ENCODE measurements around the gene OOSP1.
A peak's percentile ranks its signal among the peaks of the same experiment; 100 is the strongest.

Gene OOSP1

GRCh38 chr11:59999691-60000090 is 61.5 kb downstream of the OOSP1 start:
- Histone ChIP-seq H3K9me3 (ENCODE audit: insufficient read depth, low read length, severe bottlenecking) (no peaks in the 10 kb centered on the region), H3K4me1 (ENCODE audit: insufficient read depth, low read length) (no peaks in the 10 kb centered on the region), H3K4me3 (ENCODE audit: low read depth in 1 of 2, low read length in 2 of 2) (no peak overlapping the region), H3K4me2 (ENCODE audit: insufficient read depth, low read length) (no peak overlapping the region), H2AFZ (ENCODE audit: low read depth, low read length) (no peak overlapping the region), H3K27me3 (ENCODE audit: insufficient read depth, low read length, poor library complexity) (no peaks in the 10 kb centered on the region), H4K20me1 (ENCODE audit: insufficient read depth, low read length) (no peaks in the 10 kb centered on the region), H3K36me3 (ENCODE audit: insufficient read depth, low read length) (no peaks in the 10 kb centered on the region), H3K9ac (ENCODE audit: low read depth, low read length) (no peak overlapping the region), H3K27ac (ENCODE audit: low read length) (no peak overlapping the region), H3K79me2 (ENCODE audit: insufficient read depth, low read length) (no peaks in the 10 kb centered on the region)
- DNase-seq (no peak), ATAC-seq (ENCODE audit: insufficient read depth, low read depth) (no peak)
- no peak for TF ChIP-seq CTCF (IDR thresholded peaks at IDR 0.05; ENCODE audit: borderline replicate concordance, extremely low read depth, low read length, poor library complexity, severe bottlenecking)
- no peak for TF ChIP-seq EZH2 (IDR thresholded peaks at IDR 0.05; ENCODE audit: borderline replicate concordance, low read depth, low read length, severe bottlenecking)

GRCh38 chr11:60003729-60004128 is 65.5 kb downstream of the OOSP1 start:
- Histone ChIP-seq H4K20me1 (ENCODE audit: insufficient read depth, low read length) (no peaks in the 10 kb centered on the region), H3K4me3 (ENCODE audit: low read depth in 1 of 2, low read length in 2 of 2) (no peak overlapping the region), H3K4me1 (ENCODE audit: insufficient read depth, low read length) (peaks cover 2% of the 10 kb centered on the region; the same call in 1 of the 2 replicates), H2AFZ (ENCODE audit: low read depth, low read length) (peak overlapping the region; percentile 33; the same call in 1 of the 2 replicates), H3K4me2 (ENCODE audit: insufficient read depth, low read length) (no peak overlapping the region), H3K79me2 (ENCODE audit: insufficient read depth, low read length) (no peaks in the 10 kb centered on the region), H3K9ac (ENCODE audit: low read depth, low read length) (no peak overlapping the region), H3K27me3 (ENCODE audit: insufficient read depth, low read length, poor library complexity) (no peaks in the 10 kb centered on the region), H3K36me3 (ENCODE audit: insufficient read depth, low read length) (no peaks in the 10 kb centered on the region), H3K9me3 (ENCODE audit: insufficient read depth, low read length, severe bottlenecking) (no peaks in the 10 kb centered on the region), H3K27ac (ENCODE audit: low read length) (no peak overlapping the region)
- ATAC-seq (ENCODE audit: insufficient read depth, low read depth), result no peak
- no peak for DNase-seq
- TF ChIP-seq CTCF (IDR thresholded peaks at IDR 0.05; ENCODE audit: borderline replicate concordance, extremely low read depth, low read length, poor library complexity, severe bottlenecking) (no peak), EZH2 (IDR thresholded peaks at IDR 0.05; ENCODE audit: borderline replicate concordance, low read depth, low read length, severe bottlenecking) (no peak)

GRCh38 chr11:60005360-60005759 is 67.1 kb downstream of the OOSP1 start:
- Histone ChIP-seq H3K4me2 (ENCODE audit: insufficient read depth, low read length) (no peak overlapping the region), H3K36me3 (ENCODE audit: insufficient read depth, low read length) (no peaks in the 10 kb centered on the region), H3K9ac (ENCODE audit: low read depth, low read length) (no peak overlapping the region), H3K4me1 (ENCODE audit: insufficient read depth, low read length) (peaks cover 2% of the 10 kb centered on the region; the same call in 1 of the 2 replicates), H3K27me3 (ENCODE audit: insufficient read depth, low read length, poor library complexity) (no peaks in the 10 kb centered on the region), H4K20me1 (ENCODE audit: insufficient read depth, low read length) (no peaks in the 10 kb centered on the region), H3K79me2 (ENCODE audit: insufficient read depth, low read length) (no peaks in the 10 kb centered on the region), H3K27ac (ENCODE audit: low read length) (no peak overlapping the region), H2AFZ (ENCODE audit: low read depth, low read length) (no peak overlapping the region), H3K9me3 (ENCODE audit: insufficient read depth, low read length, severe bottlenecking) (no peaks in the 10 kb centered on the region), H3K4me3 (ENCODE audit: low read depth in 1 of 2, low read length in 2 of 2) (no peak overlapping the region)
- TF ChIP-seq EZH2 (IDR thresholded peaks at IDR 0.05; ENCODE audit: borderline replicate concordance, low read depth, low read length, severe bottlenecking) (no peak), CTCF (IDR thresholded peaks at IDR 0.05; ENCODE audit: borderline replicate concordance, extremely low read depth, low read length, poor library complexity, severe bottlenecking) (no peak)
- ATAC-seq (ENCODE audit: insufficient read depth, low read depth) (no peak), DNase-seq (no peak)
